Measurements from ENCODE around the gene PSMD14.

DNA sequence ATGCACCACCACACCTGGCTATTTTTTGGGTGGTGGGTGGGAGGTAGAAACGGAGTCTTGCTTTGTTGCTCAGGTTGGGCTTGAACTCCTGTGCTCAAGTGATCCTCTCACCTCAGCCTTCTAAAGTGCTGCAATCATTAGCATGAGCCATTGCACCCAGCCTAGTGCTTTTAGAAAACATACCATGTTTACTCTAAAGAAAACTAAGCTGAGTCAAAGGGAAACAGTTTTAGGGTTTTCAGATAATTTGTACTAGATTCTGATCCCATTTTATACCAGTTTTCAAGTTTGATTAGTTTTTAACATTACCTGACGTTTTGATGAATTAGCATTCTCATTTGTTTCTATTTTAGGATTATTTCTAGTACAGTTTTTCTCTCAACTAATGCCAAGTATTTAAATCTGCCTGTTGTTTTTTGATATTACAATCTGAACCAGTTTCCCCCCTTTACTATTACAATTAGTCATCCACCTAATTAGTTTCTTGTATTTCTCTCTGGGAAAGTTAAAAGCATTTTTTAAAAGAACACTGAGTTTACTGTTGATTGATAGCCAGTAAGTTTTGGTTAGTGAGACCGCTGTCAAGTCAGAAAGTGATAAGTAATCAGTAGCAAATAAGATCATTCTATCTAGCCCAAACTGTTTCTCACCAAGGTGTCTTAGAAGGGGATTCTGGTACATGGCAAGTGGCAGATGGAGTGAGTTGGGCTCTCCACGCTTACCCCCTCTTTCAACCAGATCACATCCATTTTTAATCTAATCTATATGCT, 83.7 kb downstream of the PSMD14 start:
- TF ChIP-seq, protein P1, sequence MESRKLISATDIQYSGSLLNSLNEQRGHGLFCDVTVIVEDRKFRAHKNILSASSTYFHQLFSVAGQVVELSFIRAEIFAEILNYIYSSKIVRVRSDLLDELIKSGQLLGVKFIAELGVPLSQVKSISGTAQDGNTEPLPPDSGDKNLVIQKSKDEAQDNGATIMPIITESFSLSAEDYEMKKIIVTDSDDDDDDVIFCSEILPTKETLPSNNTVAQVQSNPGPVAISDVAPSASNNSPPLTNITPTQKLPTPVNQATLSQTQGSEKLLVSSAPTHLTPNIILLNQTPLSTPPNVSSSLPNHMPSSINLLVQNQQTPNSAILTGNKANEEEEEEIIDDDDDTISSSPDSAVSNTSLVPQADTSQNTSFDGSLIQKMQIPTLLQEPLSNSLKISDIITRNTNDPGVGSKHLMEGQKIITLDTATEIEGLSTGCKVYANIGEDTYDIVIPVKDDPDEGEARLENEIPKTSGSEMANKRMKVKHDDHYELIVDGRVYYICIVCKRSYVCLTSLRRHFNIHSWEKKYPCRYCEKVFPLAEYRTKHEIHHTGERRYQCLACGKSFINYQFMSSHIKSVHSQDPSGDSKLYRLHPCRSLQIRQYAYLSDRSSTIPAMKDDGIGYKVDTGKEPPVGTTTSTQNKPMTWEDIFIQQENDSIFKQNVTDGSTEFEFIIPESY (IDR thresholded peaks at IDR 0.05; ENCODE audit: extremely low read depth, insufficient replicate concordance, low read length), result no peak
- no peak for TF ChIP-seq POLR2A (IDR thresholded peaks at IDR 0.05; ENCODE audit: borderline replicate concordance, extremely low read depth, insufficient read depth, insufficient read length)
- no peak for TF ChIP-seq MAX (IDR thresholded peaks at IDR 0.05)
- TF ChIP-seq, protein P2, sequence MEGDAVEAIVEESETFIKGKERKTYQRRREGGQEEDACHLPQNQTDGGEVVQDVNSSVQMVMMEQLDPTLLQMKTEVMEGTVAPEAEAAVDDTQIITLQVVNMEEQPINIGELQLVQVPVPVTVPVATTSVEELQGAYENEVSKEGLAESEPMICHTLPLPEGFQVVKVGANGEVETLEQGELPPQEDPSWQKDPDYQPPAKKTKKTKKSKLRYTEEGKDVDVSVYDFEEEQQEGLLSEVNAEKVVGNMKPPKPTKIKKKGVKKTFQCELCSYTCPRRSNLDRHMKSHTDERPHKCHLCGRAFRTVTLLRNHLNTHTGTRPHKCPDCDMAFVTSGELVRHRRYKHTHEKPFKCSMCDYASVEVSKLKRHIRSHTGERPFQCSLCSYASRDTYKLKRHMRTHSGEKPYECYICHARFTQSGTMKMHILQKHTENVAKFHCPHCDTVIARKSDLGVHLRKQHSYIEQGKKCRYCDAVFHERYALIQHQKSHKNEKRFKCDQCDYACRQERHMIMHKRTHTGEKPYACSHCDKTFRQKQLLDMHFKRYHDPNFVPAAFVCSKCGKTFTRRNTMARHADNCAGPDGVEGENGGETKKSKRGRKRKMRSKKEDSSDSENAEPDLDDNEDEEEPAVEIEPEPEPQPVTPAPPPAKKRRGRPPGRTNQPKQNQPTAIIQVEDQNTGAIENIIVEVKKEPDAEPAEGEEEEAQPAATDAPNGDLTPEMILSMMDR (IDR thresholded peaks at IDR 0.05 in 2 of 3, conservative IDR thresholded peaks at IDR 0.05 in 1 of 3; ENCODE audit: borderline replicate concordance in 1 of 3, insufficient read depth in 1 of 3, low read depth in 2 of 3, low read length in 2 of 3), result no peak
- no peak for TF ChIP-seq SP1 (IDR thresholded peaks at IDR 0.05; ENCODE audit: low read depth)
- TF ChIP-seq EZH2phosphoT487 (IDR thresholded peaks at IDR 0.05; ENCODE audit: borderline replicate concordance), result no peak
- TF ChIP-seq EZH2 (IDR thresholded peaks at IDR 0.05), result no peak
- no peak for TF ChIP-seq JUND (IDR thresholded peaks at IDR 0.05)
- TF ChIP-seq FOSL1 (IDR thresholded peaks at IDR 0.05; ENCODE audit: low read depth), result no peak
- TF ChIP-seq EGR1 (IDR thresholded peaks at IDR 0.05; ENCODE audit: low read depth), result no peak
- no peak for TF ChIP-seq RAD21 (IDR thresholded peaks at IDR 0.05; ENCODE audit: low read depth)

Data from HCT116 (cell line).